Type B pancreatic cell (in vitro differentiated cells): Measurements from ENCODE around the gene UBL4A. TPM values are rescaled to one million over a fixed set of nuclear protein-coding genes. Genes with fewer than 3 reads are reported as not detected.
"Not testable (repeated sequence)": the region's sequence is repeated elsewhere in the genome, so short reads cannot be mapped to it uniquely, and the experiment has no call there.

Experiments used
- DNase-seq: peaks from one replicate; pipeline ENCODE4 v3.0.0; 2021; ENCODE audit warnings: mixed read lengths; ENCODE audit not compliant: unreplicated experiment; ENCODE audit errors: extremely low spot score
- H3K27ac Mint-ChIP-seq: 2 replicates; pipeline ENCODE4 v1.8.0; 2021; ENCODE audit warnings: mild to moderate bottlenecking, mixed read lengths
- H3K27me3 Mint-ChIP-seq: 2 replicates; pipeline ENCODE4 v1.8.0; 2021; ENCODE audit warnings: mixed read lengths
- H3K36me3 Mint-ChIP-seq: 2 replicates; pipeline ENCODE4 v1.8.0; 2021; ENCODE audit warnings: mixed read lengths
- H3K4me1 Mint-ChIP-seq: one replicate; pipeline ENCODE4 v1.8.0; 2021; ENCODE audit warnings: mixed read lengths; ENCODE audit not compliant: unreplicated experiment
- H3K4me3 Mint-ChIP-seq: 2 replicates; pipeline ENCODE4 v1.8.0; 2021; ENCODE audit warnings: mild to moderate bottlenecking, mixed read lengths
- H3K9me3 Mint-ChIP-seq: 2 replicates; pipeline ENCODE4 v1.8.0; 2021; ENCODE audit warnings: mixed read lengths
- CTCF ChIP-seq: fragments of 200-600 bp; sonication (generic); conservative IDR thresholded peaks from 2 replicates; pipeline ENCODE4 v1.5.0; 2021; ENCODE audit warnings: antibody characterized with exemption, mild to moderate bottlenecking
- total RNA-seq: library from RNA; stranded (reverse); gene quantifications from 2 replicates; pipeline ENCODE4 v1.2.1, GENCODE V29; 2021; ENCODE audit warnings: low replicate concordance

Gene UBL4A
- total RNA-seq, 1 donor from 2014 or later, result 23.3 TPM

- no peak overlapping the region for H3K27ac Mint-ChIP-seq
- no peaks in the 10 kb centered on the region for H3K27me3 Mint-ChIP-seq
- TF ChIP-seq CTCF, result no peak
- H3K9me3 Mint-ChIP-seq, result no peaks in the 10 kb centered on the region
- H3K4me3 Mint-ChIP-seq, result no peak overlapping the region
- no peak for DNase-seq
- peaks cover 14% of the 10 kb centered on the region for H3K36me3 Mint-ChIP-seq
- H3K4me1 Mint-ChIP-seq, result no peaks in the 10 kb centered on the region
These were observed 20.3 kb upstream of the UBL4A start for GRCh38 chrX:154506483-154507332.

- Mint-ChIP-seq H3K4me3 (no peak overlapping the region), H3K27me3 (no peaks in the 10 kb centered on the region), H3K4me1 (no peaks in the 10 kb centered on the region), H3K9me3 (no peaks in the 10 kb centered on the region), H3K36me3 (peaks cover 14% of the 10 kb centered on the region), H3K27ac (no peak overlapping the region)
- DNase-seq, result no peak
- no peak for TF ChIP-seq CTCF
These were observed 19.3 kb upstream of the UBL4A start for GRCh38 chrX:154505734-154506133.

- H3K27ac Mint-ChIP-seq, result no peak overlapping the region
- no peak for TF ChIP-seq CTCF
- H3K4me3 Mint-ChIP-seq, result no peak overlapping the region
- no peaks in the 10 kb centered on the region for H3K9me3 Mint-ChIP-seq
- H3K4me1 Mint-ChIP-seq, result no peaks in the 10 kb centered on the region
- no peak for DNase-seq
- H3K36me3 Mint-ChIP-seq, result no peaks in the 10 kb centered on the region
- H3K27me3 Mint-ChIP-seq, result no peaks in the 10 kb centered on the region
These were observed 16.6 kb upstream of the UBL4A start for GRCh38 chrX:154502989-154503388.

GRCh38 chrX:154502098-154502497 is 15.7 kb upstream of the UBL4A start:
- no peak overlapping the region for H3K4me3 Mint-ChIP-seq
- no peak overlapping the region for H3K27ac Mint-ChIP-seq
- no peaks in the 10 kb centered on the region for H3K9me3 Mint-ChIP-seq
- no peaks in the 10 kb centered on the region for H3K27me3 Mint-ChIP-seq
- TF ChIP-seq CTCF, result no peak
- no peaks in the 10 kb centered on the region for H3K4me1 Mint-ChIP-seq
- no peak for DNase-seq
- H3K36me3 Mint-ChIP-seq, result no peaks in the 10 kb centered on the region

GRCh38 chrX:154501423-154501822 is 15.0 kb upstream of the UBL4A start:
- H3K27me3 Mint-ChIP-seq, DNase-seq, H3K4me1 Mint-ChIP-seq, H3K9me3 Mint-ChIP-seq, H3K4me3 Mint-ChIP-seq, H3K27ac Mint-ChIP-seq, H3K36me3 Mint-ChIP-seq: not testable (repeated sequence)

GRCh38 chrX:154496591-154497137 is 10.2 kb upstream of the UBL4A start:
- DNase-seq, H3K36me3 Mint-ChIP-seq, H3K4me1 Mint-ChIP-seq, H3K9me3 Mint-ChIP-seq, H3K4me3 Mint-ChIP-seq, H3K27ac Mint-ChIP-seq, H3K27me3 Mint-ChIP-seq: not testable (repeated sequence)
